HG02642 (cell line): Measurements from ENCODE around the gene NODAL.

ENCODE experiments used
- ATAC-seq: cut with Tn5 transposase; IDR thresholded peaks from one replicate; pipeline ENCODE4 v1.9.1; 2021; ENCODE audit warnings: mild to moderate bottlenecking; ENCODE audit not compliant: unreplicated experiment, poor library complexity

NODAL gene

DNA sequence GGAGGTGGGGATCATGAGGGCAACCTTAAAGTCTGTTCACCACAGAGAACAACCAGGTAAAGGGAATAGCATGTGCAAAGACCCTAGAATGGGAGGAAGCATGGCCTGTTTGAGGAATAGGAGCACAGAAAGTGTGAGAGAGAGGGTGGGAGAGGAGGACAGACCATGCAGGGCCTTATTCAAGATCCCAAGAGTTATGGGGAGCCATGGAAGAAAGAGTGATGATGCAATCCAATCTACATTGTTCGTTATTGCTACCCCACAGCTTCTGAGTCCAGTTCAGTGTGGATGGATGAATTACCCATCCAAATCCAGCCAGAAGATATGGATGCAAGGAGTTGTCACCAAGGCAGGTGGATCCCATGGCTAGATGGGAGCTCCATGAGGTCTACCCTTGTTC lies 45.3 kb downstream of the NODAL start:
- ATAC-seq: no peak

DNA sequence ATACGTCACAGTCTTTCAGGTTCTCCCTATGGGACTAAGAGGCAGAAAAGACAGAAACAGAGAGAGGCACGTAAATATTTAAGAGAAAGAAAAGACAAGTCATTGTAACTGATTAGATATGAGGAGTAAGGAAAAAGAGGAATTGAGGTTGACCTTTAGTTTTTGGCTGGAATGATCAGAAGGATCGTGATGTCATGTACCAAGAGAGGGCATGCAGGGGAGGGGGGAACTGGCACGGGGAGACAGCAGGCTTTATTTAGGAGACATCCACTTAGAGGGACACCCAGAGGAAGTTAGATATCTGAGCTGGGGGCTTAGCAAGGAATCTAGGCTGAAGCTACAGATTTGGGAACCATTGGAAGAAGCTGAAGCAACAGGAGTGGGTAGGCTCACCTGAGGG lies 49.8 kb downstream of the NODAL start:
- no peak for ATAC-seq
